ENCODE results near the gene ANKS3. TPM values are rescaled to one million over a fixed set of nuclear protein-coding genes. Genes with fewer than 3 reads are reported as not detected.

Gene ANKS3
- total and polyA plus RNA-seq, 7 donors: 5.2 to 15.0 (median 9.1) TPM

DNA sequence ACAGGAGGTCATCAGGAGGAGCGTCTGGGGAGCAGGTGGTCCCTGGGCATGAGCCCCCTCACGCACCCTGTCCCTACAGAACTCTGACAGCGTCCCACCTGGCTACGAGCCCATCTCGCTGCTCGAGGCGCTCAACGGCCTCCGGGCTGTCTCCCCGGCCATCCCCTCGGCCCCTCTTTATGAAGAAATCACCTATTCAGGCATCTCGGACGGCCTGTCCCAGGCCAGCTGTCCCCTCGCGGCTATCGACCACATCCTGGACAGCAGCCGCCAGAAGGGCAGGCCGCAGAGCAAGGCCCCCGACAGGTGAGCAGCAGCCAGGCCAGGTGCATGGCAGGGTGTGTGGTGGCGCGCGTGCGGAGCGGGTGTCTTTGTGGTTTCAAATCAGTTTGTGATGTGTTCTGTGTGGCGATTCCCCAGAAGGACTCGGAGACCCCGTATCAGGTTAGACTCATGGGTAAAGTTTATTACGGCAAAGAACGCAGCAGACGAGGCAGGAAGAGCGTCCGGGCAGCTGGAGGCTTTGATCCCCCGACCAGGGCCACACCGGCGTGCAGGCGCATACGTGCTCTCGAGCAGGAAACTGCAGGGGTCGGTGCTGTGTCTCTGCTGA is 52.5 kb downstream of the ANKS3 start:
- H3K4me1 ChIP-seq: peaks cover 19% of the 10 kb centered on the region
- peak overlapping the region; percentile 58 for H3K27ac ChIP-seq

DNA sequence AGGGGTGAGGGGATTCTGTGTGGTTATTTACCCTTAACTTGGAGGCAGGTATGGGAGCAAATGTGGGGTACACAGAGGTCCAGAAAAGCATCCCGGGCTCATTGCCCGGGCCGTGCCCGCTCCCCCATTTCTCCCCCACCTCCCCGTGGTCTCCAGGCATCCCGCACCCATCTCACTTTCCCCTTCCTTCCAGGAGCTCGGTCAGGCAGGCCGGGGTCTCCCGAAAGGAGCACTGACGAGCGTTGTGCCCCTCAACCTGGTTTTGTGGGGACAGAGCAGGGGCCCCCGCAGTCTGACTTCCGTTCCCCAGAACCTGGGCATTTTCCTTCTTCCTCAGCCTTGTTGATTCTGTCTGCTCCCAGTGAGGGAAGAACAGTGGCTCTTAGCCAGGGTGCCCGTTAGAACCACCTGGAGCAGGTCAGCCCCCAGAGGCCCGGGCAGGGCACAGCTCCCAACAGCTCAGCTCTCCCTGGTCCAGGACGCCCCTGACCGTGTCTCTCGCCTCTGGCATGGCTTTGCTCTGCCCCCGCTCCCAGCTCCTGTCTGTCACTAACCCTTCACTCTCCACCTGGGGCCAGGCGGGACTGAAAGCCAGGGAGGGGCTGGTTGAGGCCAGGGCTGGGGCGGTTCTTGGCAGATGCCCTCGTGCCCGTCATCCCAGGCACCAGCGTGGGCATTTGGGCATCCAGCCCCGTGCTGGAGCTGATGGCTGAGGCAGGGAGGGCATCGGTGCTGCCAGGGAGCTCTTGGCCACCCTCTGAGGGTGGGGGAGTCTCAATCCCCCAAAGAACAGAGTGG is 53.2 kb downstream of the ANKS3 start:
- TF ChIP-seq, protein P1, sequence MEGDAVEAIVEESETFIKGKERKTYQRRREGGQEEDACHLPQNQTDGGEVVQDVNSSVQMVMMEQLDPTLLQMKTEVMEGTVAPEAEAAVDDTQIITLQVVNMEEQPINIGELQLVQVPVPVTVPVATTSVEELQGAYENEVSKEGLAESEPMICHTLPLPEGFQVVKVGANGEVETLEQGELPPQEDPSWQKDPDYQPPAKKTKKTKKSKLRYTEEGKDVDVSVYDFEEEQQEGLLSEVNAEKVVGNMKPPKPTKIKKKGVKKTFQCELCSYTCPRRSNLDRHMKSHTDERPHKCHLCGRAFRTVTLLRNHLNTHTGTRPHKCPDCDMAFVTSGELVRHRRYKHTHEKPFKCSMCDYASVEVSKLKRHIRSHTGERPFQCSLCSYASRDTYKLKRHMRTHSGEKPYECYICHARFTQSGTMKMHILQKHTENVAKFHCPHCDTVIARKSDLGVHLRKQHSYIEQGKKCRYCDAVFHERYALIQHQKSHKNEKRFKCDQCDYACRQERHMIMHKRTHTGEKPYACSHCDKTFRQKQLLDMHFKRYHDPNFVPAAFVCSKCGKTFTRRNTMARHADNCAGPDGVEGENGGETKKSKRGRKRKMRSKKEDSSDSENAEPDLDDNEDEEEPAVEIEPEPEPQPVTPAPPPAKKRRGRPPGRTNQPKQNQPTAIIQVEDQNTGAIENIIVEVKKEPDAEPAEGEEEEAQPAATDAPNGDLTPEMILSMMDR (IDR thresholded peaks at IDR 0.05): no peak
- Histone ChIP-seq H3K4me1 (peaks cover 19% of the 10 kb centered on the region), H3K27ac (peak overlapping the region; percentile 58), H3K4me3 (peak overlapping the region; percentile 46), H3K36me3 (ENCODE audit: insufficient read depth in 1 of 2, low read depth in 1 of 2) (peaks cover 2 to 79% of the 10 kb centered on the region in 2 donors), H3K27me3 (ENCODE audit: insufficient read depth in 3 of 3, low read length in 2 of 3) (no peaks in the 10 kb centered on the region), H3K9me3 (no peaks in the 10 kb centered on the region)
- ATAC-seq (peak in 1 of 4 donors; percentile 8), DNase-seq (peak in 1 of 2 donors; percentile 56)
- WGBS, 3 donors: 68 to 75% (median 75%) methylated on average over 26 of the region's 26 CpGs
- intact Hi-C loops (cut with DNase I): no loop called here

More for the DNA sequence above, 52.5 kb downstream of the ANKS3 start:
- ATAC-seq (no peak), DNase-seq (no peak)
- H3K9me3 ChIP-seq: no peaks in the 10 kb centered on the region
- no peaks in the 10 kb centered on the region for H3K27me3 ChIP-seq (ENCODE audit: insufficient read depth in 3 of 3, low read length in 2 of 3)
- H3K36me3 ChIP-seq (ENCODE audit: insufficient read depth in 1 of 2, low read depth in 1 of 2): peaks cover 2 to 79% of the 10 kb centered on the region in 2 donors
- no peak overlapping the region for H3K4me3 ChIP-seq
- TF ChIP-seq, protein P1 (IDR thresholded peaks at IDR 0.05): no peak
- 85 to 91% (median 91%) methylated on average over 35 to 39 of the region's 39 CpGs for WGBS, 3 donors
- intact Hi-C loops (cut with DNase I): no loop called here

DNA sequence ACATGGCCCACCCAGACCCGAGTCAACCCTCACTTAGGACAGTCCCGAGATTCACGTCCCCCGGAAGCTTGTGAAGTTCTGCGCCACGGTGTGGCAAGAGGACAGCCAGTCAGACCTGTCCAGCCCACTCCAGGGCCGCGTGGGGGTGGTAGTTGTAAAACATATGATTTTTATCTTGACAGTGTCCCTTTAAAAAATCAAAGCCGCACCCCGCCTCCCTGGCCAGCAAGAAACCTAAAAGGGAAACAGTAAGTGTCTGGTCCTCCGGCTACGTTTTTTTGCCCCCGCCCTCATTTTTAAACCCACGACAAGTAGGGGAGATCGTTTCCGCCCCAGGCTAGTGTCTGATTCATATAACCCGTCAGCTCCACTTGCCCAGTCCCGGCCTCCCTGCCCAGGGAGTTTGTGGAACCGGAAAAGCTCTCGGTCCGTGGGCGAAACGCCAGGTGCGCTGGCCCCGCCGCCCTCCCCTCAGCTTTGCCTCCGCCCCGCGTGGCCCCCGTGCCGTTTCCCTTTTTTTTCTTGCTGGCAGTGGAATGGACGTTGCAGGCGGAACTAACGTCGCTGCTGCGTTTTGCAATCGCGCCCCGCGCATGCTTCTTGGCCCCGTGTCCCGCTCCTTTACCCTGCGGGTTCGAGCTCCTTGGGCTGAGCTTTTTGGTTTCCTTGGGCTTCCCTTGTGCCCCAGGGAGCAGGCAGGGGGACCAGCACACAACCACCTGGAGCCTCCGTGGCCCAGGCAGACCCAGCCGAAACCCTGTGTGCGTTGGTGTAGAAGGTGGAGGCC is 54.0 kb downstream of the ANKS3 start:
- H3K9me3 ChIP-seq: no peaks in the 10 kb centered on the region
- intact Hi-C loops (cut with DNase I): no loop called here
- peak in 1 of 4 donors; percentile 5 for ATAC-seq
- peaks cover 2 to 83% of the 10 kb centered on the region in 2 donors for H3K36me3 ChIP-seq (ENCODE audit: insufficient read depth in 1 of 2, low read depth in 1 of 2)
- DNase-seq: peak; percentile 76 to 85
- H3K4me3 ChIP-seq: peak overlapping the region; percentile 46
- 72 to 78% (median 74%) methylated on average over 47 of the region's 47 CpGs for WGBS, 3 donors
- H3K4me1 ChIP-seq: peaks cover 16% of the 10 kb centered on the region
- TF ChIP-seq, protein P1 (IDR thresholded peaks at IDR 0.05): no peak
- no peaks in the 10 kb centered on the region for H3K27me3 ChIP-seq (ENCODE audit: insufficient read depth in 3 of 3, low read length in 2 of 3)
- peak overlapping the region; percentile 58 for H3K27ac ChIP-seq

DNA sequence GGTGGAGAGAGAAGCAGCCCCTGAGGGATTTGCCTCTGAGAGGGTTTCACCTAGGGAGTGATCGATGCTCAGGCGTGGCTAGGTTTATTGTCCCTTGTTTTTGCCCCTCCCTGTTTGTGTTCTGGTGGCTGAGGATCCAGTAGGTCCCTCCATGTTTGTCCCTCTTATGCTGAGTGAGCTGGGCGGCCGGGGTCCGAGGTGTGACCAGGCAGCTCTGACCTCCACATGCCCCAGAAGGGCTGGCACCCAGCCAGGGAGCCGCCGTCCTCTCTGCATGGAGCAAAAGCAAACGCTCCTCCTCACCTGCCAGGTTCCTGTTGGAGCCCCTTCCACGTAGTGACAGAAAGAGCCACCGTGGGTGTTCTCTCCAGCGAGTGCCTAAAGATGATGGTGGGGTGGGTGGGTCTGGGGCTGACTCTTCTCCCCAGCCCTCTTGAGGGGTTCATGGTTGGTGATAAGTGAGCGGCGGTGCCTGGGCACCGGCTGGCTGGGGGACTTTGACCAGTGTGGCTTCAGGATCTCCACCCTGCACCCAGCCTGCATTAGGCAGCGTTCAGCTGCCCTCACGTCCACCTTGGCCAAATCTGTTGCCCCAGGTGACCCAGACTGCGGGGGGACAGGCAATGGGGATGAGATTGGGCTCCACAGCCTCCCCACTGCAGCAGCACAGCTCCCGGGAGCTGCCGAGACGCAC is 54.8 kb downstream of the ANKS3 start:
- TF ChIP-seq, protein P1 (IDR thresholded peaks at IDR 0.05): no peak
- WGBS, 3 donors: 72 to 75% (median 74%) methylated on average over 17 to 20 of the region's 20 CpGs
- intact Hi-C loops (cut with DNase I): no loop called here
- Histone ChIP-seq H3K27ac (peak overlapping the region; percentile 58), H3K9me3 (no peaks in the 10 kb centered on the region), H3K36me3 (ENCODE audit: insufficient read depth in 1 of 2, low read depth in 1 of 2) (peaks cover 2 to 80% of the 10 kb centered on the region in 2 donors), H3K4me3 (peak overlapping the region; percentile 46), H3K4me1 (peaks cover 8% of the 10 kb centered on the region), H3K27me3 (ENCODE audit: insufficient read depth in 3 of 3, low read length in 2 of 3) (no peaks in the 10 kb centered on the region)
- DNase-seq: peak in 1 of 2 donors; percentile 64
- no peak for ATAC-seq

All from psoas muscle (tissue), 8 donors.